HG02973 (cell line): ENCODE measurements around the gene SPRY1.

Source experiments
- ATAC-seq: cut with Tn5 transposase; IDR thresholded peaks from one replicate; pipeline ENCODE4 v1.9.1; 2021; ENCODE audit warnings: moderate library complexity; ENCODE audit not compliant: unreplicated experiment

The SPRY1 gene

DNA sequence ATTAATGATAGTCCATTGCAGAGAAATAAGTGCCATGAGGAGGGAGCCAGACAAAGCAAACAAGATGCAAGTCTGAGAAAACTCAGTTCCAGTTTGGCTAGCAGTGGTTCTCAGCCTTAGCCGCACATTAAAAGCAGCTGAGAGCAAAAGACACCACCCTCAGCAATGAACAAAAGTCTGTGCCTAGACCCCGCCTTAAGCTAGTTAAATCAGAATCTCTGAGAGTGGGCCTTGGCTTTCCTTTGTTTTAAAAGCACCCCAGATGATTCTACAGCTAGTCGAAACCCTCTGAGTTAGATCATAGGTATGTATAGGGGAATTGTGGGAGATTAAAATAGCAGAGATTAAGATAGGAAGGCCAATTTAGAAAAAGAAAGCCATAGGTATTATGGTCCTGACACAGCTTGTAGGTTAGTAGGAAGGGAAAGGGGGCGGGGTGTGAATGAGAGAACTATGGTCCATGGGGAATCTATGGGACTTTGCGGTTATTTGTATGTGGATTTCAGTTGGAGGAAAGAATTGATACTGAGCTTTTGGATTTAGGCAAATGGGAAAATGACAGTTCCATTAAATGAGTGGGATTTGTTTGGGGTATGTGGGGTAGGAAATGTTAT, 12.0 kb downstream of the SPRY1 start:
- no peak for ATAC-seq

DNA sequence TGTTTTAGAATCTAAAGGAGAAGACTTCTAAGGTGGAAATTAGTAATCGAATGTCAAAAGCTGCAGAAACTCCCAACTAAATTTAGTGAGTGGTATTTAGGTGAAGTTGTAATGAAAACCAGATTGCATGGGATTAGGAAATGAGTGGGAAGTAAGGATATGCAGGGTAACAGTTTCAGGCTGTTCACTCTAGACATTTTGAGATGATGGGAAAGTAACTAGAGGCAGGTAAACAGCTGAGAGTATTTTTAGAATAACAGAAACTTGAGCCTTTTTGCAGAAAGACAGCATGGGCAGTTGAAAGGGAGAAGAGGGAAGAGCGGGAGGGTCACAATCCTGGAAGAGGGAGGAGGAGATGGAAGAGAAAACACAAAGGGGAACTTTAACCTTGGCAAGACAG, 12.7 kb downstream of the SPRY1 start:
- ATAC-seq = no peak

DNA sequence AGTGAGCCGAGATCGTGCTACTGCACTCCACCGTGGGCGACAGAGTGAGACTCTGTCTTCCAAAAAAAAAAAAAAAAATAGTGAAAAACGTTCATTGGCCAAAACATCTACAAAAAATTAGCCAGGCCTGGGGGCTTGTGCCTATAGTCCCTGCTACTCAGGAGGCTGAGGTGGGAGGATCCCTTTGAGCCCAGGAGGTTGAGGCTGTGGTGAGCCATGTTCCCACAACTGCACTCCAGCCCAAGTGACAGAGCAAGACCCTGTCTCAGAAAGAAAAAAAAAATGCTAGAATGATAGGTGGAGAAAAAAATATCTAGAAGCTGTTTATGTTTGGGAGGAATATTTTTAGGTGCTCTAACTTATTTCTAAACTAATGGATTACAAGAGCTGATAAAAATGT, 14.9 kb downstream of the SPRY1 start:
- ATAC-seq = no peak

DNA sequence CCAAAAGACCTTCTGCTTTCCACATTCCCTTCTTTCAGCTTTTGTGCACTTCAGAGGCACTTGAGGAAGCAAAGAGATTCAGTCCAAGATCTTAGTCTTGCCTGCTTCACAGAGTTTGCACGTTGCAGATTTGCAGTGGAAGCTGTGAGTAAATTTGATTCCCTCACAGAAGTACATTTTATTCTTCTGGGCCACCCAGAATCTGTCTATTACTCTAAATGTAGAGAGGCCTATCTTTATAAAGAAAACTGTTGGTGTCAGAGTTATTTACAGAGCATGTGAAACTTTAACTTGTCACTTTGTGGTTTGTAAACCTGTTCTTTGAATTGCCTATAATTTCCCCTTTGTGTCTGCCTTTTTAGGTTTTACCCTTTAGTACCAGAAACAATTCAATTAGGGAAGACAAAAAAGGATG, 15.5 kb downstream of the SPRY1 start:
- peak; percentile 82 for ATAC-seq

DNA sequence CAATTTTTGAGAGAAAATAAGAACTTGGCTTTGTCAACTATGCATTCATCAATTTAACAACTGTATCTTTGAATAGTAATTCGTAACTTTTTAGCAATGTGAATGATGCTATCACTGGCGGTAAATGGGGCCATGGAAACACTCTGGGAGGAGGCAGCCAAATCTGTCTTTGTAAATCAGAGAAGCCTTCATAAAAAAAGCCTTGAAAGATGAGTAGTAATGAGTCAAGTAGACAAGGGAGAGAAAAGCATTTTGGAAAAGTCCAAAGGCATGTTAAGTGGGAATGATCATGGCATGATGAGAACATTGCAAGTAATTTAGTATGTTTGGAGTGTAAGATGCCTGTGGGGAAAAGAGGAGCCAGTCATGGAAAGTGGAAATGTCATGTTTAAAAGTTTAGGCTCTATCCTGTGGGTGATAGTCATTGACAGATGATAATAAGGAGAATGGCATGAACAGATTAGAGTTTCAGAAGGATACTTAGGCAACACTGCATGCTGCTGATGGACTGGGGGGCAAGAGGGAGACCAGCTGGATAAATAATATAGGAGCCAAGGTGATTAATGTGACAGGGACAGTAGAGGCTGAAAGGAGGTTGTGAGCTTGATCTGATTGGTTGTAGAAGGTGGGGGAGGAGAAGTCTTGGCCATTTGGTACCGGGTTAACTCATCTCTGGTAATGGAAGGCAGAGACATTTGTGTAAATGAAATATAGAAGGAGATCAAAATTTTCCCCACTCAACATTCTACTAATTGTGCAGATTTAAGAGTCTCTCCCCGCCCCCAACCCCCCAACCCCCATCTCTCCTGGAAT, 16.3 kb downstream of the SPRY1 start:
- no peak for ATAC-seq

DNA sequence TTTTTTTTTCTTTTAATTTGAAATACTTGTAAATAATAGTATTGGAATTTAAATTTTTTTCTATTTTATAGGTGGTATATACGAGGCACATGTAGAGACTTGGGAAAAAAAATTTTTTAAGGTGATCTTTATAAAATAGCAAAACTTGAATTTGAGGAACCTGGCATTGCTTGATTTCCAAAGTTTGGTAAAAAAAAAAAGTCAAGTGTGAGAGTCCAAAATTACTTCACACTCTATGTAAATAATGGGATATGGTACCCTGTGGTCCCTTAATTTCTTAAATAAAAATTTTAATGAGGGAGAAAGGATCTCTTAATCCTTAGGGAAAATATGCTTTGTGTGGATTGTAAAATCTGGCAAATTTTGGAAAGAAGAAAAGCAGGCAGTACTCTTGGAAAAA, 19.0 kb downstream of the SPRY1 start:
- ATAC-seq = no peak

DNA sequence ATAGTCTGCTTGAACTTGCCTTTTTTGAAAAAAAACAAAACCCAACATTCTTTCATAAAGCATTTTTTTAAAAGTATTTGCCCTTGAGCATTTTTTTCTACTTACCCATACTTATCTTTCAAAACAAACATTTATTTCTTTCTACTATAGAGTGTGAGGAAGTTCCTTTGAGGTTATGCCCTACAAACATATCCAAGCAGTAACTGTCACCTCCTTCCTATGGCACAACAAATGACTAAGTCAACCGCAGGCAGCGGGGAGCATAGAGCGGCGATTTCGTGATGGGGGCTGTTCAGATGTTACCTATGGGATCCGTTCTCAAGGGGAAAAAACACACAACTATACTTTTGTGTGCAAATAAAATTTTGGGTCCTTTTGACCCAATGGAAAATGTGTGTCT, 19.4 kb downstream of the SPRY1 start:
- ATAC-seq = no peak

DNA sequence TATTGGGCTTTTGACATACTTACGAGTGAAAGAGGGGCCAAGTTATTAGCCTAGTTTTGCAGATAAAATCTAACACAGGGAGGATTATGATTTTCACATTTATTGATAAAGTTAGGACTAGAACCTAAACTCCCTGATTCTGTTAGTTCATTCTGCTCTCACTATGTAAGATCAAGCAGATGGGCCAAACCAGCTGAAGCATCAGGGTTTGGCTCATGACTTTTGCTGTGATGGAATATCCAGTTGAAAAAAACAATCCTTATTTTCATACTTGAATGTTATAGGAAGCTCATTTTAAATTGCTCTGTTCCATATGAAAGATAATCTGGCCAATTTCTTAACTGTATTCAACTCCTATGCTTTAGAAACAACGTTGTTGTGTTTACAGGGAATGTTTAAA, 21.2 kb downstream of the SPRY1 start:
- no peak for ATAC-seq

DNA sequence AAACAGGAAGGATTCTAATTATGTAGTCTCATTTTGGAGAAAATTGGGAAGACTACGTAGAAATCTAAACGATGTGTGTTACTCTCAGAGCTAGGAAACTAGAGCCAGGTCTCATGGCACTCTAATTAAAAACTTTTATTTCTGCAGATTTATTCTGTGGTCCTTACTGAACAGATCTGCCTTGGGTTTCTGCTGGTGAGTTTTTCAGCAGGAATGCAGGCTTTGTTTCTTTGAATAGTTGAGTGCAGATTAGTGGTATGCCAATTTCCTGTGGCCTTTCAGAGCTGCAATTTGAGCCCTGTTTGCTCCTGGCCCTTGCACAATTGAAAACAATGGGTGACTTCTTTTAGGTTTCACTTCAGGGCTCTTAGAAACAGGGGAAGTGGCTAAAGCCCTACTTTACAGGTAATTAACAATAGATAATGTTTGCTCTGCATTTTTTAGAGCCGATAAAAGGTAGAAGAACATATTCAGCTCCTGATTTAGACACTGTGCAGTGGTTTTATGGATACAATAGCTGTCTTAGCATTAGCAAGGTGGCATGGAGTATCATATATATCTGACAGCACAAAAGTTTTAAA, 21.8 kb downstream of the SPRY1 start:
- peak; percentile 56 for ATAC-seq

DNA sequence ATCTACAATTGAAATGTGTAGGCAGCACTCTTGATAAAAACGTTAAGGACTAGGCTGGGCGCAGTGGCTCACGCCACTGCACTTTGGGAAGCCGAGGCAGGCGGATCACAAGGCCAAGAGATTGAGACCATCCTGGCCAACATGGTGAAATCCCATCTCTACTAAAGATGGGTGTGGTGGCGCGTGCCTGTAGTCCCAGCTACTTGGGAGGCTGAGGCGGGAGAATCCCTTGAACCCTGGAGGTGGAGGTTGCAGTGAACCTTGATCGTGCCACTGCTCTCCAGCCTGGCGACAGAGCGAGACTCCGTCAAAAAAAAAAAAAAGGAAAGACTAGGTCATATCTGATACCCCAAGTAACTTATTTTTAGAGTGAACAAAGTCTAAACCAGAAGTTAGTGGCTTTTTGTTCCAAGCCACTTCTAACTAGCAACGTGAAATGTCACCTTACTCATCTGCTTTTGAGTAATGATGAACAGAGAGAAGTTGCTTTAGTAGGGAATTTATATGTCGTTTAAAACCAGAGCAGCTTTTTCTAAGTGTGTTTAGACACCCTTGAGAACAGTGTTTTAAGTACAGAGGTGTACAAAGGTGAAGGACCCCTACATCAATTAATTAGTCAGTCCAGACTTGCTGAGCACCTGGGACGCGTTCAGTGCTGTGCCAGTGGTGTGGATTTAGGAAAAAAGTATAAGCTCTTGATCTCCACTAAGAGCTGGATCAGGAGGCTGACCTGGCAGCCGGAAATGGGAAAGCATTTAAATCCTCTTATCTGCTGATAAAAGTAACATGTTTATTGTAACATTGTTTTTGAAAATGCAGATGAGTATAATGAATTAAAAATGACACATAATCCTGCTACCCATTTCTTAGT, 23.5 kb downstream of the SPRY1 start:
- ATAC-seq = no peak

DNA sequence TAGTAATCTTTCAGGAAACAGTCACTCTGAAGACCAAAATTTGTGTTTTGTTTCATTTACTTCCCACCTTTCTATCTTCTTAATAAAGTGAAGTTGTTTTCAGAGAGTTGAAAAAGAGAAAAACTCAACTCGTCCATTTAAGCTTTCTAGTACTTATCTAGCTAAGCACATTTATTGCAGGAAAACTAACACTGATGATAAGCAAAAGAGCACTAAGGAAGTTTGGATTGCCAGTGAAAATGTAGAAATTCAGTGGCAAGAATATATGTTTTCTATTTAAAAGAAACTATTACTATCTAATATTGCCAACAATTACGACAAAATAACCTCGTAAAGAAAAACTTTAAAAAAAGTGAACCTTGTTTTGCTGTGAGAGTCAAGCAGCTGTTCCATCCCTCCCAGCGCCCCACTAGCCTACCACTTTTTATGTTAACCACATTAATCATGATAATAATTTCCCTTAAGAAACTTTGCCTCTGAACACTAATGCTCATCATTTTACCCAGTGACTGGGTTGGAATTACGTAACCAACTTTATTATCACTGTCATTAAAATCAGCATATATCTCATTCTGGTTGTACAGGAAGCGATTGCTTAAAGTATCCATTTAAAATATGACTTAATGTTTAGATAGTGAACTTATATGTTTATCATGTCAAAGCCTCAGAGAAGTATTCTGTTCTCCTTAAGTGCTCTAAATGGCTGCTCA, 24.8 kb downstream of the SPRY1 start:
- ATAC-seq = no peak

DNA sequence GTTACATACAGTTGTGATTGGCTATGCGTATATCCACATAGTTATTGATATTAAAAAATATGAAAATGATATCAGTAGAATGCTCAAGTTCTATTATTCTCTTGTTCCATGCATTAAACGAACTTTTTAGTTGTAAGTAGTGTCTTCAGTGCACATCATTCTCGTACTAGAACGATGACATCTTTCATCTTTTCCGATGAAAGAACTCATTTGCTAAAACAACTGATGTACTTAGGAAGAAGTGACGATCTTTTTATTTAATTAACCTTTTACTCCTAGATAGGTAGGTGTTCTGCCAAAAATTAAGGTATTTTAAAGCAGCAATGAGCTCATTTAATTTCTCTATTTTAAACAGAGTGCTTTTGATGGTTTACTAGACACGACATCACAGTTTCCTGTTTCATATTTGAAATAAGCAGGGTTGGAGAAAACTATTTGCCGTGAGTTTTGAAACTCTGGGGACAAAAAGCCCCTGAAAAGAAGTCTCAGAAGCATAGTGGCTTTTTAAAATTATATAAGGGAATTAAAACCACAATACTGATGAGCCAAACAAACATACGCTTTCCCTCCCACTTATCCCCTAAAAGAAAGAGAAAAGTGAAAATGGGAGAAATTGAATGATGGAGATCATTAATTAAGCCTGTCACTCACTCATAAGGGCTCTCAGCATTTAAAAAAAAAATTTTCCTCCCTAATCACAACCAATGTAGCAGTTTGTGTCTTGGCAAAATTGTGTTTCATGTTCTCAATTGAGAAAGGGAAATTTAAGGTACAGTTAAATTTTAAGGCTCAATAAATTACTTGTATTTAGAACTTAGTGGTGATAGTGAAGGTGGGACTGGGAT, 25.6 kb downstream of the SPRY1 start:
- ATAC-seq = no peak

DNA sequence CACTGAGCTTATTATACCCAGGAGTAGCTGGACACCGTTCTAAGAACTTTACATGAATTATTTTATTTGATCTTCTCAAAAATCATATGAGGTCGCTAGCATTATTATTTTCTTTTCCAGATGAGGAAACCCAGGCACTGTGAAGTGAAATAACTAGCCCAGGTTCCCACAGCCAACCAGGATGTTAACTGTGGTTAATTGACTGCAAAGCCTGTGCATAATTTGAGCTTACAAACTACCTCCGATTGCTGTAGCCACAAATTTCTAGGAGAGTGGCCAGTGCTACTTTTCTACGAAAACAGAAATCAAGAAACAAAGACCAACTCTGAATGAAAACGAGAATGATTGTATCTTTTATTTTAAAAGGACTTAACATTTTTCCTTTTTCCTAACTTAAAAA, 27.2 kb downstream of the SPRY1 start:
- ATAC-seq = no peak

DNA sequence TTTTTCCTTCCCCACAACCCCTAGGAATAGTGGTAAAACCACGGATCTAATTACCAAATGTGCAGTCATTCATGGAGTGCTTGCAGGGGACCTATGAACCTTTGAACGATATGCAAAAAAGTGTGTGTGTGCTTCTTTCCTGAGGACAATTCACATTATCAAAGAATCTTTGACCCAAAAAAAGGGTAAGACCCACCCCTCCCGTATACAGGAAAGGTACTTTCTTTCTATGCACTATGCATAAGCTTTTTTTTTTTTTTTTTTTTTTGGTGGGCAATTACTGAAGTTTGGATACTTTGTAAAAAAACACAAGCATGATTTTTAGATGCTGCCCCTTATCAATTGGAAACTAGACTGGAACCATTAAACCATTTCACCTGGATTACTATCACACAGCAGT, 31.4 kb downstream of the SPRY1 start:
- ATAC-seq = no peak

DNA sequence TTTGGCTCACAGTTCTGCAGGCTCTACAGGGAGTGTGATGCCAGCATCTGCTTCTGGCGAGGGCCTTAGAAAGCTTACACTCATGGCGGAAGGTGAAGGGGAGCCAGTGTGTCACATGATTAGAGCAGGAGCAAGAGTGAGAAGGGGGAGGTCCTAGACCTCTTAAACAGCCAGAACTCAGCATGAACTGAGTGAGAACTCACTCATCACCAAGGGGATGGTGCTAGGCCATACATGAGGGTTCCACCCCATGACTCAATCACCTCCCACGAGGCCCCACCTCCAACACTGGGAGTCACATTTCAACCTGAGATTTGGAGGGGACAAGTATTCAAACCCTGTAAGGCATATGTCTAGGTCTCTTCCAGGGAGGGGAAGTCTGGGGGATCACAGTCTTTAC, 33.4 kb downstream of the SPRY1 start:
- ATAC-seq = no peak

DNA sequence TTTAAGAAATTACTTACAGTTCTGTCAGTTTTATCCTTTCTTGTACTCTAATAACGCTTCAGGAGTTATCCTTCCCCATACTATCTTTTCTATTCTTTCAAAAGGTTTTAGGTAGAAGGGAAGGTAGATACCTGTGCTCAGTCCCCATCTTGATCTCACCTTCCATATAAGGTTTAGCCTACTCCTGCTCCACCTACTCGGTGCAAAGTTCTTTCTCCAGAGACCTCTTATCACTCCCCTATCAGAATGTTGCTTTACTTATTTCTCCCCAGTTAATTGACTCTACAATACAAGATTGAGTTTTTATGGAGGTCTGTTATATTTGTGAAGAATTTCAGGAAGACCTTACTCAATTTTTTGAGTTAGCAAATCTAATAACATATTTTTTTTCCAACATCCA, 33.9 kb downstream of the SPRY1 start:
- no peak for ATAC-seq

DNA sequence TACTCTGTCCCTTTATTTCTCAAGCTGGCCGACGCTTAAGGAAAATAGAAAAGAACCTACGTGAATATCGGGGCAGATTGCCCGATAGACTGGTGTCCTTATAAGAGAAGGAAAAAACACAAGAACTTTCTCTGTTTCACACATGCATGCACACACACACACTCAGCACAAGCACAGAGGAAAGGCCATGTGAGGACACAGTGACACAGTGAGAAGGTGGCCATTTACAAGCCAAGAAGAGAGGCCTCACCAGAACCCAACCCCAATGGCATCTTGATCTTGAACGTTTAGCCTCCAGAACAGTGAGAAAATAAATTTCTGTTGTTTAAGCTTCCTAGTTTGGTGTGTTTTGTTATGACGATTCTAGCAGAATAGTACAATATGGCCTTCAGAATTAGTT, 37.0 kb downstream of the SPRY1 start:
- ATAC-seq = no peak

DNA sequence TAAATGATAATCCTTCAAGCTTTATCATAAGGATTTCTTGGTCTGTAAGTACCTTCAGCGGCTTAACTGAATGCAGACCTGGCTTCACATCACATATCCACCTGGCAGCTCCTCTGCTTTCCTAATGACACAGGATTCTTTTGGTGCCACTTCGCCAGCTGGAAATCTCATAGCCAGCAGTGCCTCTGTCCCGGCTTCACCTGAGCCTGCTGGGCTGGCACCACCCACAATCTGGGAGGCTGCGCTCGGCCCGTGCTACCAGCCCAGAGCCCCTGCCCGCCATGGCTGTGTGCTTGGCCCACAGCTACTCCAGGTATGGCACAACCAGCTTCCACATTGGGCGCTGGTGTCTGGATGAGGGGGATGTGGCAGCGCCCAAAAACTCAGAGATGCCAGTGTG, 37.4 kb downstream of the SPRY1 start:
- no peak for ATAC-seq

DNA sequence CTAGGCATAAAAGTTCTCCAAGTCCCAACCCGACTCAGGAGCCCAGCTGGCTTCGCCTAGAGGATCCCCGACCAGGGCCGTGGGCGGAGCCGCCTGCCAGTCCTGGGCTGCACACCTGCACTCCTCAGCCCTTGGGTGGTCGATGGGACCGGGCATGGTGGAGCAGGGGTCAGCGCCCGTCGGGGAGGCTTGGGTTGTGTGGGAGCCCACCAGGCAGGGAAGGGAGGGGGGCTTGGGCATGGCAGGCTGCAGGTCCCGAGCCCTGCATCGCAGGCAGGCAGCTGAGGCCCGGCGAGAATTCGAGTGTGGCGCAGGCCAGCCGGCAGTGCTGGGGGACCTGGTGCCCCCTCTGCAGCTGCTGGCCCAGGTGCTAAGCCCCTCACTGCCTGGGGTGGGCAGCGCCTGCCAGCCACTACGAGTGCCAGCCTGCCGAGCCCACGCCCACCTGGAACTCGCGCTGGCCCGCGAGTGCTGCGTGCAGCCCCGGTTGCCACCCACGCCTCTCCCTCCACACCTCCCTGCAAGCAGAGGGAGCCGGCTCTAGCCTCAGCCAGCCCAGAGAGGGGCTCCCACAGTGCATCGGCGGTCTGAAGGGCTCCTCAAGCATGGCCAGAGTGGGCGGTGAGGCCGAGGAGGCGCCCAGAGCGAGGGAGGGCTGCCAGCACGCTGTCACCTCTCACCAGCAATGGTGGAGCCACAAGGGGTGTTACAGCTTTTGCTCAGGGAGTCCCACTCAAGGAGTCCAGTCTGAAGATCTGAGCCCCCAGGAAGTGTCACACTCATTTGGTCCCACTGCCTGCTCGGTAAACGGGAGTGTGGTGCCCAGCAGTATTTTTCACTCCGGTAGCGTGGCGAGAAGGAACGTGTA, 38.9 kb downstream of the SPRY1 start:
- no peak for ATAC-seq
